Occipital lobe (tissue), 2 donors: ENCODE measurements around the gene TPMT. TPM values are rescaled to one million over a fixed set of nuclear protein-coding genes. Genes with fewer than 3 reads are reported as not detected.
A peak's percentile ranks its signal among the peaks of the same experiment; 100 is the strongest.
"Not testable (repeated sequence)": the region's sequence is repeated elsewhere in the genome, so short reads cannot be mapped to it uniquely, and the experiment has no call there.

Experiments used
- DNase-seq: peaks from one replicate; lab custom pipeline; 2025; lab: John Stamatoyannopoulos, UW
- total RNA-seq: library from RNA; depleted of rRNA; stranded (reverse); fragments of >200 nt; gene quantifications from one replicate; pipeline ENCODE4 v1.2.3, GENCODE V29; 2014

TPMT gene
- total RNA-seq = 7.8 TPM

- DNase-seq = no peak
Measured at GRCh38 chr6:18154507-18155149, at the start of gene TPMT. TSS of gene TPMT (minus strand) at chr6:18155077. CDS start at chr6:18149127, 5,950 bp downstream.

GRCh38 chr6:18203786-18204185 lies 48.9 kb upstream of the TPMT start:
- peak; percentile 6 for DNase-seq

- DNase-seq = no peak
Measured at GRCh38 chr6:18192026-18192425, 37.1 kb upstream of the TPMT start.

GRCh38 chr6:18189196-18189595 lies 34.3 kb upstream of the TPMT start:
- DNase-seq = no peak

GRCh38 chr6:18187701-18188100 lies 32.8 kb upstream of the TPMT start:
- DNase-seq = no peak

GRCh38 chr6:18186540-18187250 lies 31.8 kb upstream of the TPMT start:
- DNase-seq = no peak

- no peak for DNase-seq
Measured at GRCh38 chr6:18186033-18186432, 31.2 kb upstream of the TPMT start.

GRCh38 chr6:18185624-18186023 lies 30.7 kb upstream of the TPMT start:
- DNase-seq = no peak

GRCh38 chr6:18183766-18184165 lies 28.9 kb upstream of the TPMT start:
- no peak for DNase-seq

- DNase-seq = no peak
Measured at GRCh38 chr6:18182568-18182967, 27.7 kb upstream of the TPMT start.

GRCh38 chr6:18179770-18180356 lies 25.0 kb upstream of the TPMT start:
- no peak for DNase-seq

GRCh38 chr6:18178960-18179615 lies 24.2 kb upstream of the TPMT start:
- no peak for DNase-seq

GRCh38 chr6:18177286-18177965 lies 22.5 kb upstream of the TPMT start:
- no peak for DNase-seq

GRCh38 chr6:18176198-18176597 lies 21.3 kb upstream of the TPMT start:
- not testable (repeated sequence) for DNase-seq

- no peak for DNase-seq
Measured at GRCh38 chr6:18171871-18172270, 17.0 kb upstream of the TPMT start.

- DNase-seq = no peak
Measured at GRCh38 chr6:18168264-18168663, 13.4 kb upstream of the TPMT start.

GRCh38 chr6:18166312-18167036 lies 11.6 kb upstream of the TPMT start:
- no peak for DNase-seq

- DNase-seq = no peak
Measured at GRCh38 chr6:18165751-18166150, 10.9 kb upstream of the TPMT start.

- no peak for DNase-seq
Measured at GRCh38 chr6:18162401-18162800, 7.5 kb upstream of the TPMT start.

GRCh38 chr6:18161431-18161830 lies 6.6 kb upstream of the TPMT start:
- DNase-seq = no peak

GRCh38 chr6:18160911-18161310 lies 6.0 kb upstream of the TPMT start:
- no peak for DNase-seq
